Fibroblast of mammary gland (primary cell): ENCODE data around the gene PPP2R2C.

Experiments
- DNase-seq: peaks from one replicate; pipeline ENCODE4 v3.0.0-alpha.2; 2010; ENCODE audit warnings: low read depth
- H3K4me3 ChIP-seq: 2 replicates; pipeline ENCODE4 v1.5.1; 2011; ENCODE audit warnings: low read depth, mild to moderate bottlenecking, low read length, moderate library complexity; ENCODE audit not compliant: control insufficient read depth
- CTCF ChIP-seq: conservative IDR thresholded peaks from 2 replicates; pipeline ENCODE4 v1.5.1; 2011; ENCODE audit warnings: low read depth, low read length, inconsistent platforms; ENCODE audit not compliant: control insufficient read depth, insufficient read depth

The PPP2R2C gene

GRCh38 chr4:6277935-6278800, 194.2 kb downstream of the PPP2R2C start:
- DNase-seq, result no peak

GRCh38 chr4:6277139-6277802, 195.1 kb downstream of the PPP2R2C start:
- no peak for TF ChIP-seq CTCF
- H3K4me3 ChIP-seq, result no peak overlapping the region
- DNase-seq, result no peak

More at GRCh38 chr4:6277935-6278800, 194.2 kb downstream of the PPP2R2C start:
- no peak overlapping the region for H3K4me3 ChIP-seq
- no peak for TF ChIP-seq CTCF

- DNase-seq, result no peak
- TF ChIP-seq CTCF, result no peak
- no peak overlapping the region for H3K4me3 ChIP-seq
Measured at GRCh38 chr4:6275898-6276806, 196.3 kb downstream of the PPP2R2C start.

- no peak for DNase-seq
- H3K4me3 ChIP-seq, result no peak overlapping the region
- no peak for TF ChIP-seq CTCF
Measured at GRCh38 chr4:6275351-6275750, 197.1 kb downstream of the PPP2R2C start.

GRCh38 chr4:6273661-6273990, 198.8 kb downstream of the PPP2R2C start:
- no peak for DNase-seq
- no peak for TF ChIP-seq CTCF

GRCh38 chr4:6272863-6273660, 199.4 kb downstream of the PPP2R2C start:
- peak; percentile 60 for DNase-seq
- no peak overlapping the region for H3K4me3 ChIP-seq
- no peak for TF ChIP-seq CTCF

More at GRCh38 chr4:6273661-6273990, 198.8 kb downstream of the PPP2R2C start:
- H3K4me3 ChIP-seq, result no peak overlapping the region
